Uterus (tissue), 4 donors: Measurements from ENCODE around the gene COL4A4. TPM values are rescaled to one million over a fixed set of nuclear protein-coding genes. Genes with fewer than 3 reads are reported as not detected.
"Not testable (repeated sequence)": the region's sequence is repeated elsewhere in the genome, so short reads cannot be mapped to it uniquely, and the experiment has no call there.

Source experiments
- DNase-seq, 2 donors: peaks; one replicate each; pipeline ENCODE4 v3.0.0-alpha.2; 2019 to 2020
- H3K27ac ChIP-seq, 2 donors: fragments of 200-600 bp; sonication (generic); 1 replicate in 1 of 2; 2 replicates in 1 of 2; pipeline ENCODE4 v1.5.1; 2016 to 2018
- H3K27me3 ChIP-seq, 2 donors: fragments of 200-600 bp; sonication (generic); one replicate each; pipeline ENCODE4 v1.5.1; 2018 to 2019; ENCODE audit warnings: control low read depth in 1 of 2
- H3K36me3 ChIP-seq, 2 donors: fragments of 200-600 bp; sonication (generic); one replicate each; pipeline ENCODE4 v1.5.1; 2019; ENCODE audit warnings: control low read depth in 1 of 2
- H3K4me1 ChIP-seq, 2 donors: fragments of 200-600 bp; sonication (generic); one replicate each; pipeline ENCODE4 v1.5.1; 2018 to 2019; ENCODE audit warnings: control low read depth in 1 of 2
- H3K4me3 ChIP-seq, 2 donors: fragments of 200-600 bp; sonication (generic); 1 replicate in 1 of 2; 2 replicates in 1 of 2; pipeline ENCODE4 v1.5.1; 2018 to 2019; ENCODE audit warnings: mild to moderate bottlenecking in 1 of 2
- H3K9me3 ChIP-seq, 2 donors: fragments of 200-600 bp; sonication (generic); one replicate each; pipeline ENCODE4 v1.5.1; 2019; ENCODE audit warnings: control low read depth in 1 of 2
- CTCF ChIP-seq, 4 experiments: fragments of 200-600 bp in 2 of 4; fragments of 450-650 bp in 2 of 4; sonication (generic) in 2 of 4; IDR thresholded peaks; one replicate each; pipeline ENCODE4 v1.5.1; 2016 to 2019; ENCODE audit warnings: antibody characterized with exemption in 4 of 4, mild to moderate bottlenecking in 2 of 4, moderate library complexity in 1 of 4
- POLR2A ChIP-seq, 2 donors: fragments of 450-650 bp; IDR thresholded peaks; one replicate each; pipeline ENCODE4 v1.6.1; 2016; ENCODE audit warnings: antibody characterized with exemption in 2 of 2, mild to moderate bottlenecking in 1 of 2, moderate library complexity in 1 of 2
- intact Hi-C: fragments of 100-400 bp; cut with DNase I; formaldehyde crosslinking; loops from one replicate; pipeline ENCODE4 v1.15.1; 2023; ENCODE audit warnings: low total_unique reads
- total RNA-seq, 4 donors: library from RNA; depleted of rRNA in 3 of 4; stranded (reverse); fragments of >200 nt in 3 of 4; gene quantifications; one replicate each; pipeline versions ENCODE4 v1.1.0 to v1.2.4, GENCODE V29; 2014 to 2023
- donor health status: DM: yes; HTN: yes; CAD: no.

The COL4A4 gene
- total RNA-seq, 4 donors from 2014 or later, result 0.76 to 6.4 (median 3.4) TPM

GRCh38 chr2:227180770-227181169, 16.8 kb upstream of the COL4A4 start:
- no peak for DNase-seq
- H3K27me3 ChIP-seq, result no peaks in the 10 kb centered on the region
- no peak overlapping the region for H3K4me3 ChIP-seq
- H3K36me3 ChIP-seq, result no peaks in the 10 kb centered on the region
- H3K9me3 ChIP-seq, result no peaks in the 10 kb centered on the region
- no peak for TF ChIP-seq POLR2A (IDR thresholded peaks at IDR 0.05)
- no peak for TF ChIP-seq CTCF (IDR thresholded peaks at IDR 0.05)
- H3K4me1 ChIP-seq, result no peaks in the 10 kb centered on the region
- no peak overlapping the region for H3K27ac ChIP-seq
- intact Hi-C loops, result no loop called here

- no peak for TF ChIP-seq POLR2A (IDR thresholded peaks at IDR 0.05)
- no peak for TF ChIP-seq CTCF (IDR thresholded peaks at IDR 0.05)
- DNase-seq, result no peak
- Histone ChIP-seq H3K27me3 (no peaks in the 10 kb centered on the region), H3K9me3 (no peaks in the 10 kb centered on the region), H3K27ac (no peak overlapping the region), H3K4me1 (no peaks in the 10 kb centered on the region), H3K36me3 (no peaks in the 10 kb centered on the region), H3K4me3 (no peak overlapping the region)
- intact Hi-C loops, result no loop called here
Observed at GRCh38 chr2:227179988-227180685, 16.1 kb upstream of the COL4A4 start.

GRCh38 chr2:227177592-227178336, 13.8 kb upstream of the COL4A4 start:
- no peak for TF ChIP-seq POLR2A (IDR thresholded peaks at IDR 0.05)
- Histone ChIP-seq H3K36me3 (no peaks in the 10 kb centered on the region), H3K4me1 (no peaks in the 10 kb centered on the region), H3K27ac (no peak overlapping the region), H3K27me3 (no peaks in the 10 kb centered on the region), H3K4me3 (no peak overlapping the region), H3K9me3 (no peaks in the 10 kb centered on the region)
- DNase-seq, result no peak
- intact Hi-C loops, result no loop called here

GRCh38 chr2:227171779-227172178, 7.8 kb upstream of the COL4A4 start:
- H3K36me3 ChIP-seq, result not testable (repeated sequence)

GRCh38 chr2:227164763-227165291, 822 bp upstream of the COL4A4 start:
- intact Hi-C loops, result no loop called here
- H3K27ac ChIP-seq, result peak overlapping the region in 1 of 2 donors; percentile 15
- no peaks in the 10 kb centered on the region for H3K9me3 ChIP-seq
- peaks cover 0 to 13% of the 10 kb centered on the region in 2 donors for H3K4me1 ChIP-seq
- DNase-seq, result no peak
- no peaks in the 10 kb centered on the region for H3K36me3 ChIP-seq
- H3K4me3 ChIP-seq, result peak overlapping the region; percentile 9 to 51
- no peaks in the 10 kb centered on the region for H3K27me3 ChIP-seq
- TF ChIP-seq CTCF (IDR thresholded peaks at IDR 0.05) (no peak), POLR2A (IDR thresholded peaks at IDR 0.05) (no peak)

More at GRCh38 chr2:227171779-227172178, 7.8 kb upstream of the COL4A4 start:
- H3K9me3 ChIP-seq, H3K4me1 ChIP-seq, H3K27me3 ChIP-seq, H3K27ac ChIP-seq, intact Hi-C loops, DNase-seq, H3K4me3 ChIP-seq: not testable (repeated sequence)

- Histone ChIP-seq H3K4me1 (peaks cover 0 to 13% of the 10 kb centered on the region in 2 donors), H3K36me3 (no peaks in the 10 kb centered on the region), H3K9me3 (no peaks in the 10 kb centered on the region), H3K27ac (peak overlapping the region in 1 of 2 donors; percentile 21), H3K4me3 (peak overlapping the region; percentile 9 to 51), H3K27me3 (no peaks in the 10 kb centered on the region)
- TF ChIP-seq POLR2A (IDR thresholded peaks at IDR 0.05), result no peak
- TF ChIP-seq CTCF (IDR thresholded peaks at IDR 0.05), result no peak
- no peak for DNase-seq
- intact Hi-C loops, result no loop called here
Observed at GRCh38 chr2:227163485-227163997, 464 bp downstream of the COL4A4 start.
